ENCODE measurements around the gene FOXP2. TPM values are rescaled to one million over a fixed set of nuclear protein-coding genes. Genes with fewer than 3 reads are reported as not detected.

The FOXP2 gene
- total and polyA plus RNA-seq, 9 of the 15 experiments (the other 6 are each of a cell fraction or from before 2014, with no cell fraction given): not detected

DNA sequence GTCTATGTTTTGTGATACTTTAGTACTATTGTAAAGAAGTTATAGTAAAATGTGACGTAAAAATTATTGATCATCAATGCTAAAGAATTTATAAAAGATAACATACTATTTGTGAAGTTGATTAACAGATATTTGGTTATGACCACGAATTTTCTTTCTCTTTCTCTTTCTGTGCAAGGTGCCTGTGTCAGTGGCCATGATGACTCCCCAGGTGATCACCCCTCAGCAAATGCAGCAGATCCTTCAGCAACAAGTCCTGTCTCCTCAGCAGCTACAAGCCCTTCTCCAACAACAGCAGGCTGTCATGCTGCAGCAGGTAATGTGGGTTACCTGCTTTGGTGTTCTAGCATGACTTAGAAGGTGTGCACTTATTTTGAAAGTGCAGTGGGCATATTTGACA lies 213.7 kb downstream of the FOXP2 start:
- H2AFZ ChIP-seq (ENCODE audit: low read depth, low read length): no peak overlapping the region
- H3K27ac ChIP-seq (ENCODE audit: extremely low read depth, low read depth, low read length): no peak overlapping the region
- H3K9ac ChIP-seq (ENCODE audit: insufficient read depth in 1 of 2, low read depth in 2 of 2, low read length in 2 of 2): no peak overlapping the region
- no peaks in the 10 kb centered on the region for H3K4me1 ChIP-seq (replicated peaks in 1 of 2; ENCODE audit: control insufficient read depth in 2 of 2, insufficient read depth in 2 of 2, low read length in 2 of 2)
- intact Hi-C loops (cut with micrococcal nuclease): no loop called here
- in situ Hi-C loops (cut with MboI): no loop called here
- ChIA-PET CTCF (ENCODE audit: low intra/inter-chr PET ratio) (no interaction called here), POLR2A (no interaction called here)
- no peaks in the 10 kb centered on the region for H3K36me3 ChIP-seq (ENCODE audit: control insufficient read depth, insufficient read depth, low read length)
- no peaks in the 10 kb centered on the region for H4K20me1 ChIP-seq (replicated peaks; ENCODE audit: control insufficient read depth, insufficient read depth, low read length)
- BruUV-seq (replicated peaks): no TSS peak
- 2% methylated on average over 2 of the region's 2 CpGs for WGBS (ENCODE audit: insufficient coverage, low coverage, missing lambda C conversion rate)
- no peaks in the 10 kb centered on the region for H3K9me1 ChIP-seq (ENCODE audit: control insufficient read depth, insufficient read depth, low read length)
- no peak overlapping the region for H3K4me2 ChIP-seq (ENCODE audit: insufficient read depth, low read length)
- ATAC-seq: no peak
- no peak for FAIRE-seq
- no peak overlapping the region for H3K4me3 ChIP-seq
- no peaks in the 10 kb centered on the region for H3K79me2 ChIP-seq (ENCODE audit: control insufficient read depth, insufficient read depth, low read length)
- H3K27me3 ChIP-seq (ENCODE audit: control insufficient read depth in 2 of 2, insufficient read depth in 2 of 2, low read length in 2 of 2): no peaks in the 10 kb centered on the region
- no peaks in the 10 kb centered on the region; the same call in 1 of the 2 replicates for H3K9me3 ChIP-seq (replicated peaks; ENCODE audit: control insufficient read depth, insufficient read depth, low read depth, low read length)
- no peak for DNase-seq (ENCODE audit: extremely low read depth in 1 of 4, low spot score in 3 of 4)
- TF ChIP-seq ZFPM2 (CRISPR knock-in tag; IDR thresholded peaks at IDR 0.05): no peak
- no peak for TF ChIP-seq ZKSCAN3 (CRISPR knock-in tag; IDR thresholded peaks at IDR 0.05)
- TF ChIP-seq DIDO1 (tag; IDR thresholded peaks at IDR 0.05; ENCODE audit: low read depth): no peak
- TF ChIP-seq HOMEZ (CRISPR knock-in tag; IDR thresholded peaks at IDR 0.05): no peak
- TF ChIP-seq ZBTB9 (CRISPR knock-in tag; IDR thresholded peaks at IDR 0.05): no peak
- no peak for TF ChIP-seq RAD21 (CRISPR knock-in tag; conservative IDR thresholded peaks at IDR 0.05 in 1 of 2, IDR thresholded peaks at IDR 0.05 in 1 of 2)
- TF ChIP-seq, protein P1, sequence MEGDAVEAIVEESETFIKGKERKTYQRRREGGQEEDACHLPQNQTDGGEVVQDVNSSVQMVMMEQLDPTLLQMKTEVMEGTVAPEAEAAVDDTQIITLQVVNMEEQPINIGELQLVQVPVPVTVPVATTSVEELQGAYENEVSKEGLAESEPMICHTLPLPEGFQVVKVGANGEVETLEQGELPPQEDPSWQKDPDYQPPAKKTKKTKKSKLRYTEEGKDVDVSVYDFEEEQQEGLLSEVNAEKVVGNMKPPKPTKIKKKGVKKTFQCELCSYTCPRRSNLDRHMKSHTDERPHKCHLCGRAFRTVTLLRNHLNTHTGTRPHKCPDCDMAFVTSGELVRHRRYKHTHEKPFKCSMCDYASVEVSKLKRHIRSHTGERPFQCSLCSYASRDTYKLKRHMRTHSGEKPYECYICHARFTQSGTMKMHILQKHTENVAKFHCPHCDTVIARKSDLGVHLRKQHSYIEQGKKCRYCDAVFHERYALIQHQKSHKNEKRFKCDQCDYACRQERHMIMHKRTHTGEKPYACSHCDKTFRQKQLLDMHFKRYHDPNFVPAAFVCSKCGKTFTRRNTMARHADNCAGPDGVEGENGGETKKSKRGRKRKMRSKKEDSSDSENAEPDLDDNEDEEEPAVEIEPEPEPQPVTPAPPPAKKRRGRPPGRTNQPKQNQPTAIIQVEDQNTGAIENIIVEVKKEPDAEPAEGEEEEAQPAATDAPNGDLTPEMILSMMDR (IDR thresholded peaks at IDR 0.05 in 2 of 3, conservative IDR thresholded peaks at IDR 0.05 in 1 of 3; ENCODE audit: insufficient read depth in 2 of 3, low read depth in 1 of 3, low read length in 3 of 3): no peak
- no peak for TF ChIP-seq ELF2 (CRISPR knock-in tag; IDR thresholded peaks at IDR 0.05)
- TF ChIP-seq DNMT1 (IDR thresholded peaks at IDR 0.05): no peak
- TF ChIP-seq, protein P2, sequence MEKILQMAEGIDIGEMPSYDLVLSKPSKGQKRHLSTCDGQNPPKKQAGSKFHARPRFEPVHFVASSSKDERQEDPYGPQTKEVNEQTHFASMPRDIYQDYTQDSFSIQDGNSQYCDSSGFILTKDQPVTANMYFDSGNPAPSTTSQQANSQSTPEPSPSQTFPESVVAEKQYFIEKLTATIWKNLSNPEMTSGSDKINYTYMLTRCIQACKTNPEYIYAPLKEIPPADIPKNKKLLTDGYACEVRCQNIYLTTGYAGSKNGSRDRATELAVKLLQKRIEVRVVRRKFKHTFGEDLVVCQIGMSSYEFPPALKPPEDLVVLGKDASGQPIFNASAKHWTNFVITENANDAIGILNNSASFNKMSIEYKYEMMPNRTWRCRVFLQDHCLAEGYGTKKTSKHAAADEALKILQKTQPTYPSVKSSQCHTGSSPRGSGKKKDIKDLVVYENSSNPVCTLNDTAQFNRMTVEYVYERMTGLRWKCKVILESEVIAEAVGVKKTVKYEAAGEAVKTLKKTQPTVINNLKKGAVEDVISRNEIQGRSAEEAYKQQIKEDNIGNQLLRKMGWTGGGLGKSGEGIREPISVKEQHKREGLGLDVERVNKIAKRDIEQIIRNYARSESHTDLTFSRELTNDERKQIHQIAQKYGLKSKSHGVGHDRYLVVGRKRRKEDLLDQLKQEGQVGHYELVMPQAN (IDR thresholded peaks at IDR 0.05; ENCODE audit: borderline replicate concordance): no peak
- no peak for TF ChIP-seq MED1 (CRISPR knock-in tag; IDR thresholded peaks at IDR 0.05; ENCODE audit: borderline replicate concordance)
- no peak for TF ChIP-seq CREB5 (CRISPR knock-in tag; IDR thresholded peaks at IDR 0.05)
- no peak for TF ChIP-seq GATA2 (CRISPR knock-in tag; IDR thresholded peaks at IDR 0.05)
